Left forelimb (tissue), 1 donor: ENCODE results near the gene MMP28.
"Not testable (repeated sequence)": the region's sequence is repeated elsewhere in the genome, so short reads cannot be mapped to it uniquely, and the experiment has no call there.

Experiments used
- DNase-seq: peaks from one replicate; pipeline ENCODE4 v3.0.0-alpha.2; 2018; ENCODE audit warnings: low spot score

The MMP28 gene

GRCh38 chr17:35765756-35766488 is 29.5 kb downstream of the MMP28 start:
- no peak for DNase-seq

- DNase-seq = no peak
Measured at GRCh38 chr17:35765086-35765710, 30.2 kb downstream of the MMP28 start.

DNA sequence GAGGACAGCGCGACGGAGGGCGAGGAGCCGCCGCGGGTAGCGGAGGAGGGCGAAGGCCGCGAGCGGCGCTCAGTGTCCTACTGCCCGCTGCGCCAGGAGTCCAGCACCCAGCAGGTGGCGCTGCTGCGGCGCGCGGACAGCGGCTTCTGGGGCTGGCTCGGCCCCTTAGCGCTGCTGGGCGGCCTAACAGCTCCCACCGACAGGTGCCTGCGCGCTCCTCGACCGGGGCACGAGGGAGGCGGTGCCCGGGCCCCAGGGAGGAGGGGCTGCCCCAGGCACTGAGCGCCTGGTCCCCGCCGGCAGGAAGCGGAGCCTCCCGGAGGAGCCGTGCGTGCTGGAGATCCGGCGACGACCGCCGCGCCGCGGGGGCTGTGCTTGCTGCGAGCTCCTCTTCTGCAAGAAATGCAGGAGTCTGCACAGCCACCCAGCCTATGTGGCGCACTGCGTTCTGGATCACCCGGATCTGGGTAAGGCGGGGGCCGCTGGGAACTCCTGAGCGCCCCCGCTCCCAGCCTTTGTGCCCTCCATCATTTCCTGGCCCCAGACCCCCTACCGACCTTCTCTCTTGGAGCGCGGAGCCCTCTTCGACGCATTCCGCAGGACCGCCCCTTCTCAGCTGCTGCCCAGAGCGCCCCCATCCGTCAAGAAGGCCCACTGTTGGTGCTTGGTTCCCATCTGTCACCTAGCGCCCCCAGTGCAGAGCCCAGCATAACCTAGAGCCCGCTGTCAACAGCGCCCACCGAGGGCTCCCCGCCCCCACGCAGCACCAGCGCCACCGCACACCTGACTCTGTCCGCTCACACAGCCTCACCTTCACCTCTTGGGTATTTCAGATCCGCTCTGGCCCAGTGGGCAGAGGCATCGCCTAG is 31.1 kb downstream of the MMP28 start:
- DNase-seq = peak; percentile 91

DNA sequence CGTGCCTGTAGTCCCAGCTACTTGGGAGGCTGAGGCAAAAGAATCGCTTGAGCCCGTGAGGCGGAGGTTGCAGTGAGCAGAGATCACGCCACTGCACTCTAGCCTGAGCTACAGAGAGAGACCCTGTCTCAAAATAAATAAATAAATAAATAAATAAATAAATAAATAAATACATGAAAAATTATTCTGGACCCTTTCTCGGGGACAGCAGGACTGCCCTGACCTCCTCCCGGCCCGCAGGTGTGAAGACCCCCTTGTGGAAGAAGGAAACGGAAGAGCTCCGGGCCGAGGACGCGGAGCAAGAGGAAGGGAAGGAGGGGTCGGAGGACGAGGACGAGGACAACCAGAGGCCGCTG is 31.7 kb downstream of the MMP28 start:
- DNase-seq = no peak

GRCh38 chr17:35761601-35762000 is 33.8 kb downstream of the MMP28 start:
- no peak for DNase-seq

GRCh38 chr17:35760587-35760986 is 34.9 kb downstream of the MMP28 start, which contains the start of gene C17orf50:
C17orf50 (plus strand) TSS chr17:35760887; CDS start chr17:35760942, 55 bp downstream.
- DNase-seq = no peak

- DNase-seq = no peak
Measured at GRCh38 chr17:35757243-35757642, 38.2 kb downstream of the MMP28 start.

GRCh38 chr17:35752945-35753764 is 42.3 kb downstream of the MMP28 start, which contains the start of gene GAS2L2:
GAS2L2 (minus strand) TSS chr17:35753239; CDS start chr17:35752850, 389 bp downstream.
- DNase-seq = no peak

DNA sequence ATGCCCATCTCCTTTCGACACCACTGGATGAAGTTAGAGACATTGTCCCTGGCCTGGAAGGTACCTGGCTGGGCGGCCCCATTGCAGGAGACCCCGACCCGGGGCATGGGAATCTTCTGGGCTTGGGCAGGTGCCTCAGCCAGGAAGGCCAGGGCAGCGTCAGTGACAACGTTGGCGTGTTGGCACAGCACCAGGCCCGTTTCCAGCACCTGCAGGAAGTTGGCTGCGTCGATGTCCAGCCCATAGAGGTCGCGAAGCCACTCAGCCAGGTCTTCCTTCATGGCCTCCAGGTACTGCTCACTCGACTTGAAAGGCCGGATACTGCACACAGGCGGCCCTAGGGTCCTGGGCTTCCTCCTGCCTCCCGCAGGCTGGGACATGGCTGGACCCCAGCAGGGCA is 43.0 kb downstream of the MMP28 start:
- DNase-seq = no peak

DNA sequence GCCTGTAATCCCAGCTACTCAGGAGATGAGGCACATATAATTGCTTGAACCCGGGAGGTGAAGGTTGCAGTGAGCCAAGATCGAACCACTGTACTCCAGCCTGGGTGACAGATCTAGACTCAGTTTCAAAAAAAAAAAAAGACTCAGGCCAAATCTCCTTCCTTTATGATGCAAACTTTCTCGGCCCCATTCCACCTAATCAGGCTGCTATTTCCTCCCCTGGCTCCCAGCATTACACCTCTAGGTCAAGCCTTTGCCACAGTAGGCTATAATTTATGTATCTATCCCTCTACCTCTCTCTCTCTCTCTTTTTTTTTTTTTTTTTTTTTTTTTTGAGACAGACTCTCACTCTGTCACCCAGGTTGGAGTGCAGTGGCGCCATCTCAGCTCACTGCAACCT is 43.9 kb downstream of the MMP28 start:
- not testable (repeated sequence) for DNase-seq

- no peak for DNase-seq
Measured at GRCh38 chr17:35750526-35751395, 44.7 kb downstream of the MMP28 start.

- DNase-seq = no peak
Measured at GRCh38 chr17:35749560-35750412, 45.7 kb downstream of the MMP28 start.

DNA sequence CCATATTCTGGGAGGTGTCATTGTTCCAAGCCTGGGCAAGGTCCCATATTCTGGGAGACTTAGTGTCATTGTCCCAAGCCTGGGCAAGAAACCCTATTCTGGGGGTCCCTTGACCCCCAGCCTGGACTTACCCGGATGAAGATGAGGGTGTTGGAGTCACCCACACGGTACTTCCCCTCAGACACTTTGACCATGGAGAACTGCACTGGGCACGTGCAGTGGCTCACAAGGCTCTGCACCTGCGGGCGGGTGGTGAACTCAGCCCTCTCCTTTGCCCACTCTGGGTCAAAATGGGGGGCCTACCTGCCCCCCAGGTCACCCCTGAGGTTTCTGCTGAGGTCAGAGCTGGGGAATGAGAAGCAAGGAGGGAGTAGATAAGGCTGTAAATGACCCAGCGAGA is 46.5 kb downstream of the MMP28 start:
- no peak for DNase-seq

DNA sequence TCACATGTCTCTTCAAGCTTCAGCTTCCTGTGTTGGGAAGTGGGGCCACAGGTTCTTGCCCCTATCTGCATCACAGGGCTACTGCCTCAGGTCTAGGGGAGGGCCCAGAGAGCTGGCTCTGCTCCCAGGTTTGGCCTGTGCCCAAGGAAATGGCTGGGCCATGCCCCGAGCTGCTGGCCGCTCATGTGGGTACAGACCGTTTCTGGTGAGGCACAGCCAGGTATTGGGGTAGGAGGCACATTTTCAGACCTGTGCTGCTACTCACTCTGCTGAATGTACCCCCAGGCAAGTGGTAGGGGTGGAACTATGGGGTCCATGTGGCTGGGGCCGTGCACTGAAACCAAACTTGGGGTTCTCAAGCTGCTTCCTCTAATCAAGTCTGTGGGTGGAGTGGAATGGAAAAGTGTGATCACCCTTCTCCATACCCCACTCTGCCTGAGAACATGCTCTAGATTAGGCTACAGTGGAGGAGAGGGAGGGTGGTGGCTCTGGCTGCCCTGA is 47.0 kb downstream of the MMP28 start:
- no peak for DNase-seq

GRCh38 chr17:35747540-35748017 is 47.9 kb downstream of the MMP28 start:
- no peak for DNase-seq

DNA sequence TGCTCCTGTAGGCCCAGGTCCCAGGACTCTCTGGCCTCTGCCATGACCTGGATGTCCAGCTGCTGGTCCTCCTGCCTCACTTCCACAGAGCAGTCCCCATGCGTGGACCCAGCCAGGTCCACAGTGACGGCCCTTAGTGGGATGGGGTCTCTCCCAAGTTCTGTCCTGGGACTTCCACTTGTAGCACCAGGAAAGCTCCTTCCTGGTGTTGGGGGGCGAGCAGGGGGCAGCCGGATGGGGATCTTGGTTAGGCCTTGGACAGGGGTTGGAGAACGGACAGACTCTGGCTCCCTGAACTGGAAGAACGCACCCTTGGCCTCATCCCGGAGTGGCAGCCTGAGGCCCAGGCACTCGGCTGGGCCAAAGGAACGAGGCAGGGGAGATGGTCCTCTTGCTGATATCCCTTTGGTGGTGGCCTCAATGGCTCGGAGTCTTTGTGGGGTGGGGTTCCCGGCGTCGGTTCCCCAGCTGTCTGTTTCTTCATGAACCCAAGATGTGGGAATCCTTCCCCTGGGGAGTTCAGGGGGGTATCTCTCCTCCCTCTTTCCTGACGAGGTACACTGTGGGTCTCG is 49.6 kb downstream of the MMP28 start:
- DNase-seq = no peak

- DNase-seq = no peak
Measured at GRCh38 chr17:35745246-35745645, 50.2 kb downstream of the MMP28 start.

DNA sequence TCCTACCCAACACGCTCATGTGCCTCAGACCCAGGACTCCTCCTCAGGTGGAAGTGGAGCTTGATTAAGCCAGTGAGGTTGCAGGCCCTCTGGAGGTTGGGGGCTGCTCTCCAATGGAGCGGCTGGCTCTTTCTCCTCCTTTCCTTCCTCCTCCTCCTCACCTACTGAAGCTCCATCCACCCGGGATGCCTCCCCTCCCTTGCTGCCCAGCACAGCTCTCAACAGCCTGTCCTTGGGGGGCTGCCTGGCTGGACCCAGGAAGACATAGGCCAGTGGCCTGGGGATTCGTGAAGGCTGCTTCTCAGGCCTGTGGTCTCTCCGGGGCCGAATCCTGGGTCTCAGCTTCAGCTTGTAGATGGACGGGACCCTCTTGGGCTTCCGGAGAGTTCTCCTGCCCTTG is 50.6 kb downstream of the MMP28 start:
- DNase-seq = no peak
